SK-N-MC (cell line): ENCODE measurements around the gene SH2D5.

Experiments
- EZH2 ChIP-seq: fragments of 200-600 bp; sonication (generic); IDR thresholded peaks from one replicate; pipeline ENCODE4 v1.6.1; 2017; ENCODE audit warnings: antibody characterized with exemption
- POLR2AphosphoS5 ChIP-seq: IDR thresholded peaks from 2 replicates; pipeline ENCODE4 v1.6.1; 2012; ENCODE audit warnings: mild to moderate bottlenecking, low read depth, low read length, borderline replicate concordance

- TF ChIP-seq POLR2AphosphoS5 (no peak), EZH2 (no peak)
Measured at GRCh38 chr1:20683614-20684013, 48.9 kb downstream of the SH2D5 start.
